HG03025 (cell line): ENCODE measurements around the gene ZNRF3.
"Not testable (repeated sequence)": the region's sequence is repeated elsewhere in the genome, so short reads cannot be mapped to it uniquely, and the experiment has no call there.

Source experiments
- ATAC-seq: cut with Tn5 transposase; IDR thresholded peaks from one replicate; pipeline ENCODE4 v1.9.1; 2021; ENCODE audit warnings: mild to moderate bottlenecking, moderate library complexity; ENCODE audit not compliant: unreplicated experiment, low FRiP score

Gene ZNRF3

DNA sequence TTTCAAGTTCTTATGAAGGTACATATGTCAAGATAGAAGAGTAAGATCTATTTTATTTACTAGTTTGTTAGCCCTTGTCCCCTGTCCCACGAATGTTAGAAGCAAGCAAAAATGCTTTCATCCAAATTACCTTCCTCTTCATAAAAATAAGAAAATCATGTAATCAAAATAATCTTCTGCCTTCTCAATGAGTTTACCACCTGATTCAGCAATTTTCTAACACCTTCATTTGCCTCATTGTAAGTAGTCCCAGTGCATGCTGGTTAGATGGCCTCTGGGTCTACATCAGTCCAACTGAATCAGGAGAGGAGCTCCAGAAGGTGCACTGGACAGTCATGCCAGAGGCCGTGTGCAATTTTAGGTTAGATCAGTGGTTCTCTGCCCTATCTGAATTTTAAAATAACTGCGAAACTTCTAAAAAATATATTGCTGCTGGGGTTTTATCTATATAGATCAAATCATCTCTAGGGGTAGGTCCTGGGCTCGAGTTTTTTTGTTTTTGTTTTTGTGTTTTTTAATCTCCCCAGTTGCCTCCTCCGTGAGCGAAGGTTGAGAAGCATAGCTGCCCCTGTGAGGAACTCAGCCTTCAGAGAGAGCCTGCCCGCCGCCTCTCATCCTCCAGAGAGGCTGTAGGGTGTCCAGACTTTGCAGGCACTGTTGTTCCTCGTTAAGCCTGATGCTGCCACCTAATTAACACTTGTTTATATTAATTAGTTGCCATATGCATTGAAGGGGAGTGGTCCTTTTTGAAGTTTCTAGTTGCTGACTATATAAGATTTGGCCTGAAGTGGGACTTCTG is 146.0 kb downstream of the ZNRF3 start:
- ATAC-seq = no peak

DNA sequence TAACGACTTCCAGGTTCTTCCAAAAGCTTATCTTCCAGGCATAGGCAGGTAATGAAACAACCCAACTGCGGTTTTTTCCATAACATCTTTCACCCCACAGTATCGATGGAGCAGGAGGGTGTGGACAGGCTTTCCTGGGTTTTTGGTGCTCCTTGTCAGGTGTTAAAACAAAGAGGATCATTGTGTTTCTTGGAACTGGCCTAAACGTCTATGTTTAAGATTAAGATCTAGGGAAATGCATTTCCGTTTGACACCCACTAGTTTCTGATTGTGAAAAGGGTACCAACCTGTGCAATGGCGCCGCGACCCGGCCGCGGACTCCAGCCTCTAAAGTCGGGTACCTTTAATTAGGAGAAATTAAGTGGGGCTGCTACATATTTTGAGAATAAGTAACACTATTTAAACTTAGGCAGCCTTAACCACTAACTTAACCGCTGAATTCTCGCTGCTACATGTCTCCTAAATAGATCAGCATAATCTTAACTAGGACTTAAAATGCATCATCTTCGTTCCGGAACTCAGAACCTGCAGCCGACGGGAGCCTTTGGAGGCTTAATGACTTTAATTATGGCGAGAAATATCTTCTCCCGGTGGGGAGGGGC is 146.7 kb downstream of the ZNRF3 start:
- no peak for ATAC-seq

GRCh38 chr22:29030618-29031226 is 147.3 kb downstream of the ZNRF3 start:
- ATAC-seq = no peak

DNA sequence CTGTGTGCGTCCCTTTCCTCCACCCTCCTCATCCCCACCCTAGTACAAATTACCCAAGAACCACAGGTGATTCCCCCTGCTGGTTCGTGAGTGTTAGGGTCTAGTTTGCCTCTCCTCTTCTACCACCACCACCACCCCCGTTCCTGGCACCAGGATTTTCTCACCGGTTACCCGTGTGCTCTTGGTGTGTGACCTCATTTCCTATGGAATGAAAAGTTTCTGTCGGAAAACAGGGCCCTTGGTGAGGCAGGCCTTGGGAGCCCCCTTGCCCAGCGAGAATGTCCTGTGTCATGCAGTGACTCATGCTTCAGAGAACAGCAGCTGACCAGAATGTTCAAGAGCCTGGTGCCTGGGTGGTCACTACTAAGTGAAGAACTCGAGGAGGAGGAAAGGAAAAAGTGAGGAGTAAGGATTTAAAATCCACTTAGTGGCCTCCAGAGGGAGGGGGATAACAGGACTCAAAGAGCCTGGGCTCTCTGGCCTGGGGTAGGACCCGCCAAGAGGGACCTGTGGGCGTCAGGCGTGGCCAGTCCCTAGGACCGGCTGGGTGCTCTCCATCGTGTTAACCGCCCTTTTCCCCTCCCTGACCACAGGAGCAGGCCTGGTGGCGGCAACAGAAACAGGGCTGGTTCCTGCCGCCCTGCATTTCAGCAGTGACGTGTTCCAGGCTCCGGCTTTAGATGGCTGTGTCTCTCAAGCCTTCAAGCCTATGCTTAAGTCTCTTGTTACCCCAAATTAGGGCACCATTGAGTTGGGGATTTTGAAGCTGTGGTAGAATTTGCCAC is 148.0 kb downstream of the ZNRF3 start:
- no peak for ATAC-seq

DNA sequence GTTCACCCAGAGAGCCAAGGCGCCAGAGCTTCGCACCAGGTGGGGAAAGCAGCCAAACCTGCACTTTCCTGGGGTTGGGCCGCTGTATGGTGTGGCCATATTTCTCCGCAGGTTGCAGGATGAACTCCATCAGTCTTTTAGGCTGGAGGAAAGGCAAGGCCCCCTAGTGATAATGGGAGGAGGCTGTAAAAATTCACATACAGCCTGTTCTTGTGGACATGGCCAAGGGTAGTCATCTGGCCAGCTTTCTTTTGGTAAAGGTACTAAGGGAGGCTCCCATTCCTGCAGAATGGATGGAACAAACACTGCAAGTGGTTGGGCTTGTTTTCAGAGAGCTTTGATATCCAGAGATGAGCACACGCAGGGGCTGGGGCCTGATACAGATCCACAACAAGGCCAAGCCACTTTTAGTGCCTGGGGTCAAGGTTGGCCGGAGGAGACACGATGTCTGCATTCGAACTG is 148.7 kb downstream of the ZNRF3 start:
- ATAC-seq = no peak

GRCh38 chr22:29032584-29032983 is 149.2 kb downstream of the ZNRF3 start:
- ATAC-seq = no peak

GRCh38 chr22:29037340-29037932 is 154.1 kb downstream of the ZNRF3 start:
- ATAC-seq = no peak

GRCh38 chr22:29039148-29039547 is 155.8 kb downstream of the ZNRF3 start:
- no peak for ATAC-seq

DNA sequence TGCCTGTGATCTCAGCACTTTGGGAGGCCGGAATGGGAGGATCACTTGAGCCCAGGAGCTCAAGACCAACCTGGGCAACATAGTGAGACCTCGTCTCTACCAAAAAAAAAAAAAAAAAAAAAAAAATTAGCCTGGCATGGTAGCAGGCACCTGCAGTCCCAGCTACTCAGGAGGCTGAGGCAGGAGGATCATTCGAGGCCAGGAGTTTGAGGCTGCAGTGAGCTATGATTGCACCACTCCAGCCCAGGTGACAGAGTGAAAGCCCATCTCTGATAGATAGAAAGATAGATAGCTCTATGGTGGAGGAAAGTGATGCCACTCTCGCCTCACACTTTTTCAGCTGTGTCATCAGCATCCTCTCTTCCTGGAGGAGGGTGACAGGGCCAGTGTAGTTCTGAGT is 156.3 kb downstream of the ZNRF3 start:
- not testable (repeated sequence) for ATAC-seq

DNA sequence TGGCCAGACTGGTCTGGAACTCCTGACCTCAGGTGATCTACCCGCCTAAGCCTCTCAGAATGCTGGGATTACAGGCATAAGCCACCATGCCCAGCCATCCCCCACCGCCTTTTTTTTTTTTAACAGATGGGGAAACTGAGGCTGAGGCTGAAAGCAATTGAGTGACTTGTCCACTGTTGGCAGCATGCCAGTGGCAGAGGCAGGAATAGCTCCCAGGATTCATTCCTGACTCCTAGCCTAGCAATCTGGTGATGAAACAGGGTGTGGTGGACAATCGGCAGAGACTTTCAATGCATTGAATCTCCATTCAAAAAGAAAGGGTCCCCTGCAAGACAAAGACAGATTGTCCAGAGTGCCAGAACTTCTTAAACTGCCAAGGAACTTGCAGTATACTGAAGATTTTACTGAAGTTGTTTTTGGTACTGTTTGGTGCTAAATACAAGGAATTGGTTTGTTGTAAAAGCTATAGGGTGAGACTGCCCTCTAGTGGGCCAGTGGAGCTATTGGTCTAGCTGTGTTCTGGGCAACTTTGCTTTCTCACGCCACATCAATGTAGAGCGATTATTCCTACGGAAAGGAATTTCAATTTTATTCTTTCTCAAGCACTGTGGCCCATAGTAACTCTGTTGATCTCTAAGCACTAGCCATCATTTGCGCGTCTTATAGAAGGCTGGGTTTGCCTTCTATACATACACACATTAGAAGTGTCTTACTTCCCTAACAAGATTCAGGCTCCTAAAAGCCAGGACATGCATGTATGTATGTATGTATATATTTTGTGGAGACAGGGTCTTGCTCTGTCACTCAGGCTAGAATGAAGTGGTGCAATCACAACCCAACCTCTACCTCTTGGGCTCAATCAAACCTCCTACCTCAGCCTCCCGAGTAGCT is 157.3 kb downstream of the ZNRF3 start:
- ATAC-seq = no peak

GRCh38 chr22:29041408-29041807 is 158.0 kb downstream of the ZNRF3 start:
- no peak for ATAC-seq

GRCh38 chr22:29043906-29044575 is 160.7 kb downstream of the ZNRF3 start:
- no peak for ATAC-seq

- ATAC-seq = no peak
Observed at GRCh38 chr22:29044657-29045176, 161.3 kb downstream of the ZNRF3 start.

- no peak for ATAC-seq
Observed at GRCh38 chr22:29048822-29049654, 165.7 kb downstream of the ZNRF3 start.

GRCh38 chr22:29049655-29050263 is 166.4 kb downstream of the ZNRF3 start:
- ATAC-seq = no peak

DNA sequence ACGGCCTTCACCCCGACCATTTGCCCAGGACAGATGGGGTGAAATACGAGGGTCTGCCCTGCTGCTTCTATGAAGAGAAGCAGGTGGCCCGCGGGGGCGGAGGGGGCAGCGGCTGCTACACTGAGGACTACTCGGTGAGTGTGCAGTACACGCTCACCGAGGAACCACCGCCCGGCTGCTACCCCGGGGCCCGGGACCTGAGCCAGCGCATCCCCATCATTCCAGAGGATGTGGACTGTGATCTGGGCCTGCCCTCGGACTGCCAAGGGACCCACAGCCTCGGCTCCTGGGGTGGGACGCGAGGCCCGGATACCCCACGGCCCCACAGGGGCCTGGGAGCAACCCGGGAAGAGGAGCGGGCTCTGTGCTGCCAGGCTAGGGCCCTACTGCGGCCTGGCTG is 167.1 kb downstream of the ZNRF3 start:
- ATAC-seq = no peak

GRCh38 chr22:29053048-29053702 is 169.8 kb downstream of the ZNRF3 start:
- no peak for ATAC-seq
